NCI-H2081 (cell line): ENCODE results near the gene CXCL6.

Experiments
- DNase-seq, 2 experiments: peaks; one replicate each; lab custom pipeline; 2025; lab: John Stamatoyannopoulos, UW

CXCL6 gene

DNA sequence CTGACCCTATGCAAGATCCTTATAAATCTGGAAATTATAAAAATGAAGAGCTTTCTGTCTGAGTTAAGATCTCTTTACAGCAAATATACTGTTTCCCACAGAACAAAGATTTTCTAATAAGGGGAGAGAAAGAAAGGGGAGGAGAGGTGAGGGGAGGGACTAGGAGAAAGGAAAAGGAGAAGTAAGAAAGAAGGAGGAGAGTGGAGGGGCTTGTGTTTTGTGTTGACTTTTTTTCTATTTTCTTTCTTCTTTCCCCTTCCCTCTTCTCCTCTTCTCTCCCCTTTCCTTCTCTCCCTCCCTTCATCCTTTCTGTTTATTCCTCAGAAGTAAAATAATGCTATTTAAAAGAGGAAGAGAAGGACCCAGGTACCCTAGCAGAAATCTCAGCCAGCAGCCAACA, 6.2 kb downstream of the CXCL6 start:
- DNase-seq, result no peak

DNA sequence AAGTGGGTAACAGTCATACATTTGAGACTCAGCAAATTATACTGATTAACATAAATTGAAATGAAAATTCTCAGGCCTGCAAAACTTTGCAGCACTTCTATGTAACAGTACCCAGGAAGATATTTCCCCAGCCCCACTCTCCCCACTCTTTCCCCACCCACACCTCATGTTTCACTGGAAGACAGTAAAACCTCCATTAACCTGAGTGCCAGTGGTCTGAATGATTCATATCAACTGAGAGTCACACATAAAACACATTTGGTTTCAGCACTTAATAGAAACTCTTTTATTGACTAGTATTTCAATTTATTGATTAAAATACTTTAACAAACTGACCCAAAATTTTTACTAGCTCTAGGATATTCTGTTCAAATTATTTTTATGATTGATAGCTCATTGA, 6.9 kb downstream of the CXCL6 start:
- DNase-seq, result no peak

DNA sequence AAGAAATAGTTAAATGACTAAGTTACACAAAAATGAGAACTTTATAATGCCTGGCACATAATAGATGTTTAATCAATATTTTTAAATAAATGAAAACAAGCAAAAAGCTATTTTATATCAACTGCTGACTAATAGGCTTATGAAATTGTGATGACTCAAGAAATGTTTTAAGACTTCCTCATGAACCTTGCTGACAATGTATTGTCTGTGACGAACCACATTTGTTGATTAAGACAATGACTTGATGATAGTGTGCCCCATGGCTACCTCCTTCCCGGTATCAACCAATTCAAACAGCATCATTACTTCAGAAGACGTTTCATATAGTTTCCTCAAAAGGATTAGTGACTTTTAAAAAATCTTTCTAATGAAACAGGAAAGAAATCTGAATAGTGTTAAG, 7.9 kb downstream of the CXCL6 start:
- DNase-seq, result no peak

DNA sequence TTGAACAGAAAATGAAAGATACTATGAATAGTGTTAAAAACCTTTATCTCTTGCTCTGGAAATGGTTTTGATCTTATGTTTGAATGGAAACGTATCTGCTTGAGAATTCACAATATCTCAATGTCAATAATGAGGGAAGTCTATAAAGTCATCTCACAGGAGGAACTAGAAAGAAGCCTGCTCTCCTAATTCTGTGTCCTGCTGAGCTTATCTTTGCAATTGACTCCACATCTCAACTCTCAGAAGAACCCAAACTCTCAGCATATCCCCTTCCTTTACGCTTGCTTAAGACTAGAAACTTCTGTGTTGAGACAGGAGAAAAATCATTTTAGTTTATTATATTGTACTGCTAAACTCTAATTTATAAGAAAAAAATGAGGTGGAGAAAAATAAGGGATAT, 8.3 kb downstream of the CXCL6 start:
- no peak for DNase-seq

DNA sequence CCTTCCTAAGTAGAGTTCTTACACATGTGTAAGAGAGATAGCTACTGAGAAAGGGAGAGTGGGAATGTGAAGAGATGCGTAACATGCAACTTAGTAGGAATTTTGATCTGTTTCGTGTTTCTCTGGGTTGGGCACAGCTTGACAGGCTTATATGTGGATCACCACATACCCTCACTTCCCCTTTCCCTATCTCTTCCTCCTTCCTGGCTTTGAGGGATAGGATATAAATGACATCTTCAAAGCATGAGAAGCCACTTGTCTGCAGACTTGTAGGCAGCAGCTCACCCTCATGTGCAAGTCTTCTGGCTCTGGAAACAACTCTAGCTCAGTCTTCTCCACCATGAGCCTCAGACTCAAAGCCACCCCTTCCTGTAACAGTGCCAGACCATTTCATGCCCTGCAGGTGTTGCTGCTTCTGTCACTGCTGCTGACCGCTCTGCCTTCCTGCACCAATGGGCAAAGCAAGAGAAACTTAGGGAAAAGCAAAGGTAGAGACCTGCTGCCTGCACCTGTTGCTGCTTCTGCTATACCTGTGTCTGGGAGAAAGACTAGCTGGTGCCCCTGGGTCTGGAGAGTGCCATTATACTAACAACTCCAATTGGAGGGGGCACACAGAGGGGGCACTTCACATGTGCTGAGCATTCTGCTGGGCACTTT, 11.2 kb downstream of the CXCL6 start:
- DNase-seq, result no peak

GRCh38 chr4:73848183-73848777, 11.8 kb downstream of the CXCL6 start:
- no peak for DNase-seq

DNA sequence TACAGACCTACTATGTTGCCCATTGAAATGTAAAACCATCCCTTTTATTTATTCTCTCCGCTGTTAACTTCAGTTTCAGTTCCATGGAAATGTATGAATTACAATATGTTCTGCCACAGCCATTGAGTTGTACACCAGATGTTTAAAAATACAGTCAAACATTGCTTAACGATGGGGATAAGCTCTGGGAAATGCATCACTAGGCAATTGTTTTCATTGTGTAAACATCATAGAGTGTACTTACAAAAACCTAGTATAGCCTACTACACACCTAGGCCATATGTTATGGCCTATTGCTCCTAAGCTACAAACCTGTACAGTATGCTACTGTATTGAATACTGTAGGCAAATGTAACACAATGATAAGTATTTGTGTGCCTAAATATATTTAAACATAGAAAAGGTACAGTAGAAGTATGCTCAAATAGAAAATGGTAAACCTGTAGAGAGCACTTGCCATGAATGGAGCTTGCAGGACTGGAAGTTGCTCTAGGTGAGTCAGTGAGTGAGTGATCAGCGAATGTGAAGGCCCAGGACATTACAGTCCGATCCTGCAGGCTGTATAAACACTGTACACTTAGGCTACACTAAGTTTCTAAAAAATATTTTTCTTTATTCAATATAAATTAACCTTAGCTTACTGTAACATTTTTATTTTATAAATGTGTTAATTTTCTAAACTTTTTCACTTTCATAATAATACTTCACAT, 13.9 kb downstream of the CXCL6 start:
- DNase-seq, result peak in 1 of 2 experiments; percentile 7

GRCh38 chr4:73851293-73851692, 14.8 kb downstream of the CXCL6 start:
- no peak for DNase-seq

GRCh38 chr4:73852771-73853170, 16.3 kb downstream of the CXCL6 start:
- DNase-seq, result no peak

GRCh38 chr4:73853246-73853704, 16.8 kb downstream of the CXCL6 start, which contains the start of gene PF4V1:
Gene PF4V1, plus strand, starts transcription at chr4:73853296. Its CDS starts 67 bp downstream, at chr4:73853363.
- DNase-seq, result no peak

- no peak for DNase-seq
These were observed 17.4 kb downstream of the CXCL6 start for GRCh38 chr4:73853718-73854473.

GRCh38 chr4:73855406-73855805, 18.9 kb downstream of the CXCL6 start:
- no peak for DNase-seq

DNA sequence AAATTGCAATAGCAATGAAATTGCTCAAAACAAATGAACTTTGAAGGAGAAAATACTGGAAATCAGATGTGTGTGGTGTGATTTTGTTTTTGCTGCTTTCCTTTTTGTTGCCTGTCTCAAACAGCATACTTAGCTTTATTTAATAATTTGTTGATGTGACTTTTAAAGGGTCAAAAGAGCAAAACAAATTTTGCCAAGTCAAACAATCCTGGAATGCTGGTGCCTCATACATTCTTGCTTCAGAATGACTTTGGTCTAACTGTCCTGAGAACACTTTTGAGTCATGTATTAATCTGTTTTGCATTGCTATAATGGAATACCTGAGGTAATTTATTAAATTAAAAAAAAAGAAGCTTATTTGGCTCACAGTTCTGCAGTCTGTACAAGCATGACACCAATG, 20.0 kb downstream of the CXCL6 start:
- no peak for DNase-seq

DNA sequence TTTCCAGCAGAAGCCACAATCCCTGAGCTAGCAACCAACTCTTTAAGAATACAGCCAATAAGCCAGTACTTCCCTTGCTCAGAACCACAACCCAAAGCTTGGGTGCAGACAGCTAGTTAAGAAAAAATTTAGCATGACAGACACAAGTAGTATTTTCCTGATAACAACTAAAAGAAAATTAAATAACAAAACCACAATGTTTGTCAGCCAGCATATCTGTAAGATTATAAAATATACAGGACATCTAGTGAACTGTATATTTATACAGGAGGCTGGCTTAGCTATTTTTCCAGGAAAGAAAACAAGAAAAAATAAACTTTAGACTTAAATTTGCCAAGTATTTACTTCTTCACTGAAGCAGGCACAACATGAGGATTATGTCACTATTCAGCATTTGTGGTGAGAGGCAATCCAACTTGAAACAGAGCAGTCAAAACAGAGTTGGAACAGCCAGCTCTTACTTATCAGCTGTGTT, 23.2 kb downstream of the CXCL6 start:
- DNase-seq, result no peak

DNA sequence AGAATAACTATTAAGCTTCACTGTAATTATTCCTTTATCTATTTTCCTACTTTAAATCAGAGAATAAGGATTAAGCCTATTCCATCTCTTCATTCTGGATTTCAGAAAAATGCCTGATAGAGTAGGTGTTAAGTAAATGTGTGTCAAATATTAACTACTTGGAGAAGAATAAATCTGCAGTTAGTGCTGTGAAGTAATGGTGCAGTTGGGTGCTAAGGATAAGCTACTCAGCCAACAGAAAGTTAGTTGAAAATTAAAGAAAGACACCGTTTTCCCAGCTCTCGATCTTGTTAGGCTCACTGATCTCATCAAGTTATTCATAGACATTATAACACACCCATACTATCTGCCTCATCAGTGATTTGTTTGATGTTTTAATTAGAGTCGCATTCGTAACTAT, 23.7 kb downstream of the CXCL6 start:
- DNase-seq, result no peak

GRCh38 chr4:73860917-73861316, 24.4 kb downstream of the CXCL6 start:
- DNase-seq, result no peak

GRCh38 chr4:73862322-73862721, 25.8 kb downstream of the CXCL6 start:
- DNase-seq, result no peak

- DNase-seq, result peak in 1 of 2 experiments; percentile 6
These were observed 27.9 kb downstream of the CXCL6 start for GRCh38 chr4:73864365-73864764.

DNA sequence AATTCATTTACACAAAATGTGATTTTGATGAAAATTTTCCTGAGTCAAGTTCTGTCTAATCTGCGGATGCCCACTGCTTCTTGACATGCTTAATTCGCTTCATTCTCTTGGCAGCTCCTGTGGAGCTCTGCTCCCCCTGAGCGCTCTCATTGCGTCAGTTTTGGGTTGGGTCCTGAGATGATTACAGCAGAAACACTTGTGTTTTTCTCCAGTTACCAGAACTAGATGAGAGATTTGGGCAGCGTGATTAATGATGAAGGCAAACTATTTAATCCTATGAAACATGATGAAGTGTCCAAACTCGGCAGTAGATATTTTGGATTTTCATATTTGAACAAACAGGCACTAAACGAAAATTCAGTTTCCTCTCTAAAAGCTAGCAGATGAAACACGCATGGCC, 28.5 kb downstream of the CXCL6 start:
- no peak for DNase-seq

GRCh38 chr4:73865431-73866096, 29.1 kb downstream of the CXCL6 start:
- no peak for DNase-seq

DNA sequence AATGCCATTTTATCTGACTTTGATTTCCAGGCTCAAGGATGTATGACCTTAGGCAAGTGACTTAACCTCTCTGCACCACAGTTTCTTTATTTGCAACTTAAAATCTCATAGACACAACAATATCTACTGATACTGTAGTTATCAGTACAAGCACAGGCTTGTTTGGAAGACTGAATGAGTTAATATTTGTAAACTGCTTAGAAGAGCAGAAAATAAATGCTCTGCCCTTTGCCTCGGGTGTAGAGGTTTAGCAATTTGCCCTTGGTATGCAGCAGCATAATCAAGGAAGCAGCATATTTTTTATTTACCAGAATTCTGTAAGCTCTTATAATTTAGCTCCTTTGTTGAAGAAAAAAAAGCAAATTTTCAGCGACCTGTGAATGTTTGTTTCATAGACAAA, 29.8 kb downstream of the CXCL6 start:
- no peak for DNase-seq

DNA sequence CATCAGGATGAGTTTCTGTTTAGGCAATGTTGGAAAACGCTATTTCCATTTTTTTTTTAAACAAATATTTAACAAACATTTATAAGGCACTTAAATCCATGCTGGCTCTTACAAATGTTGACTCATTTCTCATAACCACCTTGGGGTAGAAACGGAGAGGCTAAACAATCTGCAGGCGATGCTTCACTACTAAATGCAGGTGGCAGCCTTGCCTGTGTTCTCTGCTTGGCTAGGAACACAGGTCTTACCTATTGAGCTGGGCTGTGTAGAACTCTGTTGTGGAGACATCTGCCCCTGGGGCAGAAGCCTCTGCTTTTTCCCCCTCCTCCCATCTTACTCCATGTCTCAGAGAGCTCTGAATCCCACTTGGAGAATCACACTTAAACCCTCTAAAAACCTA, 31.3 kb downstream of the CXCL6 start:
- peak in 1 of 2 experiments; percentile 2 for DNase-seq
